ENCODE data around the gene CSNK1G1. TPM values are rescaled to one million over a fixed set of nuclear protein-coding genes. Genes with fewer than 3 reads are reported as not detected.
A peak's percentile ranks its signal among the peaks of the same experiment; 100 is the strongest.

Gene CSNK1G1
- total RNA-seq, 1 donor = 34.0 TPM

- Histone ChIP-seq H3K27ac (ENCODE audit: low read depth, low read length) (peak within 1 kb of the TSS; percentile 86), H2AFZ (ENCODE audit: low read length) (peak within 1 kb of the TSS; percentile 92), H3K27me3 (ENCODE audit: insufficient read depth, low read length) (no peaks in the 10 kb centered on the region), H4K20me1 (ENCODE audit: insufficient read depth, low read length) (peaks cover 29% of the 10 kb centered on the region), H3K4me1 (ENCODE audit: insufficient read depth, low read length) (peaks cover 42% of the 10 kb centered on the region), H3K9me3 (ENCODE audit: low read depth, low read length) (no peaks in the 10 kb centered on the region), H3K4me3 (ENCODE audit: insufficient read depth, low read length) (peak within 1 kb of the TSS; percentile 94), H3K36me3 (ENCODE audit: insufficient read depth, low read length) (peaks cover 34% of the 10 kb centered on the region), H3K79me2 (ENCODE audit: insufficient read depth, low read length) (peaks cover 37% of the 10 kb centered on the region), H3K4me2 (ENCODE audit: insufficient read depth, low read length) (peak within 1 kb of the TSS; percentile 100)
- peak; percentile 35 for TF ChIP-seq CTCF (IDR thresholded peaks at IDR 0.05; ENCODE audit: extremely low read depth, low read depth, low read length)
- peak; percentile 99 for DNase-seq (ENCODE audit: insufficient read length, low spot score, missing footprints)
These were observed 192.9 kb downstream of the CSNK1G1 start, which contains the start of gene PPIB for GRCh38 chr15:64162869-64163658. TSS of gene PPIB (minus strand) at chr15:64163022. CDS start at chr15:64162986, 36 bp downstream.

GRCh38 chr15:64162478-64162868 lies 193.5 kb downstream of the CSNK1G1 start:
- no peak for DNase-seq (ENCODE audit: insufficient read length, low spot score, missing footprints)
- Histone ChIP-seq H3K4me2 (ENCODE audit: insufficient read depth, low read length) (peak overlapping the region; percentile 100), H3K27me3 (ENCODE audit: insufficient read depth, low read length) (no peaks in the 10 kb centered on the region), H3K79me2 (ENCODE audit: insufficient read depth, low read length) (peaks cover 43% of the 10 kb centered on the region), H2AFZ (ENCODE audit: low read length) (peak overlapping the region; percentile 72), H3K27ac (ENCODE audit: low read depth, low read length) (peak overlapping the region; percentile 86), H3K9me3 (ENCODE audit: low read depth, low read length) (no peaks in the 10 kb centered on the region), H3K36me3 (ENCODE audit: insufficient read depth, low read length) (peaks cover 40% of the 10 kb centered on the region), H4K20me1 (ENCODE audit: insufficient read depth, low read length) (peaks cover 35% of the 10 kb centered on the region), H3K4me1 (ENCODE audit: insufficient read depth, low read length) (peaks cover 48% of the 10 kb centered on the region), H3K4me3 (ENCODE audit: insufficient read depth, low read length) (peak overlapping the region; percentile 94)
- TF ChIP-seq CTCF (IDR thresholded peaks at IDR 0.05; ENCODE audit: extremely low read depth, low read depth, low read length) = no peak

- Histone ChIP-seq H3K4me2 (ENCODE audit: insufficient read depth, low read length) (peak overlapping the region; percentile 100), H3K79me2 (ENCODE audit: insufficient read depth, low read length) (peaks cover 44% of the 10 kb centered on the region), H3K4me1 (ENCODE audit: insufficient read depth, low read length) (peaks cover 54% of the 10 kb centered on the region), H3K27ac (ENCODE audit: low read depth, low read length) (peak overlapping the region; percentile 86), H4K20me1 (ENCODE audit: insufficient read depth, low read length) (peaks cover 41% of the 10 kb centered on the region), H2AFZ (ENCODE audit: low read length) (no peak overlapping the region), H3K36me3 (ENCODE audit: insufficient read depth, low read length) (peaks cover 46% of the 10 kb centered on the region), H3K9me3 (ENCODE audit: low read depth, low read length) (no peaks in the 10 kb centered on the region), H3K4me3 (ENCODE audit: insufficient read depth, low read length) (peak overlapping the region; percentile 94), H3K27me3 (ENCODE audit: insufficient read depth, low read length) (no peaks in the 10 kb centered on the region)
- no peak for TF ChIP-seq CTCF (IDR thresholded peaks at IDR 0.05; ENCODE audit: extremely low read depth, low read depth, low read length)
- DNase-seq (ENCODE audit: insufficient read length, low spot score, missing footprints) = peak; percentile 78
These were observed 194.1 kb downstream of the CSNK1G1 start for GRCh38 chr15:64161688-64162477.

All from osteoblast (primary cell).